A204.1 (cell line): ENCODE measurements around the gene AFAP1.

ENCODE experiments used
- FAIRE-seq: peaks from 2 replicates; lab custom pipeline; 2012; peaks lifted over from hg19 to GRCh38; lab: Jason Lieb, UNC

The AFAP1 gene

DNA sequence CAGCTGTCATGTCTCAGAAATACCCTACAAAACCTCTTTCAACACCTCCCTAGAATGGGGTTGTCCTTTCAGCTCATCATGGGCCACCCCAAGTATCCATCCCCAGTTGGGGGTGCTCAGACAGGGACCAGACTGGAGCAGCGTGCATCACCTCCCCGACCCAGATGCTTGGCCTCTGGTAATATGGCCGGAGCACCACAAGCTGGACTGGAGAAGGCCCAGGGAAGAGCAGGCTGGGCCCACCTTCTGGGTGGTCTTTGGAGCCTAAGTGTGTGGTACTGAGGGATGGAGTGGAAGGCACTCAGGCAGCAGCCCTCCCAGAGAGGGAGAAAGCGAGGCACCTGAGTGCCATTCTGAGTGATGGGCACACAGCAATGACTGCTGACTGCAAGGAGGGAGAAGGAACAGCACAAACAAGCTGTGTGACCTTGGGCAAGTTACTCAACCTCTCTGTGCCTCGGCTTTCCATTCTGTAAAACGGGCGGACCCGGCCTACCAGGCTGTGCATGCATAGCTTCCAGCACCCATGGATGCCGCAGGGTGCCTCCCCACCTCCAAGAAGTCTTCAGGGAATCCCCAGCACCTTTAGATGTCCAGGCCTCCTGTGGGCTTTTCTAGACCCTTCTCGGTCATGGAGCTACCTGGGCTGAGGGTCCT, 228.2 kb downstream of the AFAP1 start:
- no peak for FAIRE-seq

DNA sequence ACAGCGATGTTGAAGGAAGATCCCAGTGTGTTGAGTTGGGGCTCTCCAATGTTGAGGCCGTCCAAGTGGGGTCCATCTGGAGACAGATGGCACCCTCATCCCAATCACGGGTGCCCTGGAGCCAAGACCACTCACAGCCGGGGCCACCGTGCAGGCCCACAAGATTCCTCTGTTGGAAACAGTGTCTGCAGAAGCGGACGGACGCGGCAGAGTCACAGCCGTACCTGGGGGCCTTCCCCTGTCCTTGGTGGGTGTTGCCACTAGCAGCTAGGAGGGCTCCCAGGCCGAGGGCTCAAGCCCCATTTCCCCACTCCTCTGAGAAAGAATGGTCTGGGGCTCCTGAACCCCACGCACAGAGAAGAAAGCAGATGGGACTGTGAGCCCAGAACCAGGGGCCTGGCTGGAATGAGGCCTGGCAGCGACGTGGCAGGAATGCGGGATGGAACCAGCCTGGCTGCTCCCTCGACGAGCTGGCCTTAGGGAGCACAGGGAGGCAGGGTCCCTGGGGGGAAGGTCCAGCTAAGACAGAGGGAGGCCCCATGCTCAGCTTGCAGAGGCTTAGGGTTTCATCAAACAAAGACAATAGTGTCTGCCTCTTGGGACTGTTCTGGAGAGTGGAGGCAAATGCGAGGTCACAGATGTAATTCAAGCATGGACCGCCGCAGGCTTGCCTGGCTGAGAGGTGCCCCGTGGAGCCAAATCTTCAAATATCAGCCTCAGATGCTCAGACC, 228.9 kb downstream of the AFAP1 start:
- no peak for FAIRE-seq

DNA sequence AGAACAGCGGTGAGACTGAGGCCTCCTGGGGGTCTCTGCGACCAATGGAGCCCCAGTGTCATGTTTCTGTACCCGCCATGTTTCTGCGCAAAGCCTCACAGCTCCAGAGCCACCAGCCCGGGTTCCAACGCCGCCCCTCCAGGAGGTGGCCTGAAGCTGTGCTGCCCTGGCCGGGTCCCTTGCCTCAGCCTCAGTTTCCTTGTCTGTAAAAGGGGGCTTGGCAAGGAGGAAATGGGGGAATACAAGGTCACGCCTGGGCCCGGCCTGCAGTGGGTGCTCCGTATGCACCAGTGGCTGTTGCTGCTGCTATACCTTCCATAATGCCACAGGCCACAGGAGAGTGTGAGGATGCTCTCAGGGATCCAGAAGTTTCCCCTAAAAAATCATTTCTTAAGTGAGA, 229.5 kb downstream of the AFAP1 start:
- no peak for FAIRE-seq

DNA sequence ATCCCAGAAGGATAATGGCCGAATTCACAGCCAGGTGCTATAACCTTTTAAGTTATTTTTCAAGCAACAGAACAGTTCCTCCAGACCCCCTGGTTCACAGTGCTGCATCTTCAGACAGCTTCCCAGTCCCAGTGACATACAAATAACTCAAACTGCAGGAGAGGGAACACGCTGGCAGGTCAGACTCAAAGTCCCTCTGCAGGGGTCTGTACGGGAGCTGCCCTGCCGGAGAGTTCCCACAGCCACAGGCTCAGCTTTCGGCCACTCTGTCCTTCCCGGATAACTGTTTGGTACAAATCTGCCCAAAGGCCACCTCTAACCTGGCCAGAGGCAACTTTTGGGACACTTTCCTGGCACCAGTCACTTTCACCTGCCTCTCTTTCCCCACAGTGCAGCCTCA, 230.2 kb downstream of the AFAP1 start:
- FAIRE-seq = no peak

DNA sequence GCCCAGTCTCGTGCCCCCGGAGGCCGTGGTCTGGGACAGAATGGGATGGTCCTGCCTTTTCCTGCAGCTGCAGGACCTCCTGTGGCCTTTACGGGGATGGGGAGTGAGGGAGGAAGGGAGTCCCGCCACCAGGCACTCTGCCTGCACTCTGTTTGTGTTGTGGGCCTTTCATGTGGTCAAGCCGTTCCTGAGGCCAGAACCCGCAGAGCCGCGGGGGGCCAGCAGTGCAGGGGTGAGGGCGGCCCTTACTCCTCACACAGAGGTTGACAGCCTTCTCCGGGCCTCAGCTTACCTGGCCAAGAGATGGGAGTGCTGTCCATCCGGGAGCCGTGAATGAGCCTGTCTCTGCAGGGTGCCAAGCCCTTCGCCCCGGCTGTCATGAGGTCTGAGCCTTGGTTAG, 230.7 kb downstream of the AFAP1 start:
- no peak for FAIRE-seq
